Suprapubic skin (tissue), 4 donors: ENCODE measurements around the gene LRRC3B. TPM values are rescaled to one million over a fixed set of nuclear protein-coding genes. Genes with fewer than 3 reads are reported as not detected.
A peak's percentile ranks its signal among the peaks of the same experiment; 100 is the strongest.

ENCODE experiments used
- DNase-seq, 2 donors: peaks; one replicate each; pipeline ENCODE4 v3.0.0-alpha.2; 2019; ENCODE audit warnings: low spot score in 2 of 2
- H3K27ac ChIP-seq: fragments of 200-600 bp; sonication (generic); one replicate; pipeline ENCODE4 v1.5.1; 2019
- H3K27me3 ChIP-seq: fragments of 200-600 bp; sonication (generic); one replicate; pipeline ENCODE4 v1.5.1; 2019
- H3K36me3 ChIP-seq: fragments of 200-600 bp; sonication (generic); one replicate; pipeline ENCODE4 v1.5.1; 2019
- H3K4me1 ChIP-seq: fragments of 200-600 bp; sonication (generic); one replicate; pipeline ENCODE4 v1.5.1; 2019
- H3K4me3 ChIP-seq: fragments of 200-600 bp; sonication (generic); one replicate; pipeline ENCODE4 v1.5.1; 2019; ENCODE audit warnings: mild to moderate bottlenecking
- H3K9me3 ChIP-seq: fragments of 200-600 bp; sonication (generic); one replicate; pipeline ENCODE4 v1.5.1; 2019
- CTCF ChIP-seq, 2 donors: fragments of 200-600 bp in 1 of 2; fragments of 450-650 bp in 1 of 2; sonication (generic) in 1 of 2; IDR thresholded peaks; one replicate each; pipeline ENCODE4 v1.5.1; 2016 to 2019; ENCODE audit warnings: antibody characterized with exemption in 2 of 2, mild to moderate bottlenecking in 1 of 2, moderate library complexity in 1 of 2
- EP300 ChIP-seq: sonication (generic); formaldehyde crosslinking; IDR thresholded peaks from one replicate; pipeline ENCODE4 v1.6.1; 2017; ENCODE audit warnings: antibody characterized with exemption
- POLR2A ChIP-seq, 2 donors: fragments of 450-650 bp; IDR thresholded peaks; one replicate each; pipeline ENCODE4 v1.6.1; 2017; ENCODE audit warnings: antibody characterized with exemption in 2 of 2, mild to moderate bottlenecking in 2 of 2, moderate library complexity in 2 of 2
- POLR2AphosphoS5 ChIP-seq, 3 donors: sonication (generic); formaldehyde crosslinking; IDR thresholded peaks; one replicate each; pipeline ENCODE4 v1.6.1; 2017; ENCODE audit warnings: antibody characterized with exemption in 3 of 3
- WGBS: methylation state at CpG from one replicate; pipeline ENCODE4 v1.1.5; 2018; 5-methylcytosine and 5-hydroxymethylcytosine counted together
- total RNA-seq, 4 donors: library from RNA; depleted of rRNA; stranded (reverse); fragments of >200 nt; gene quantifications; one replicate each; pipeline ENCODE4 v1.1.0, GENCODE V29; 2016

LRRC3B gene
- total RNA-seq, 4 donors from 2014 or later: not detected

- TF ChIP-seq EP300: no peak
- H3K4me3 ChIP-seq: no peak overlapping the region
- 57% methylated on average over 8 of the region's 8 CpGs for WGBS
- H3K27me3 ChIP-seq: peaks cover under 1% of the 10 kb centered on the region
- DNase-seq: no peak
- no peaks in the 10 kb centered on the region for H3K4me1 ChIP-seq
- H3K27ac ChIP-seq: no peak overlapping the region
- no peaks in the 10 kb centered on the region for H3K9me3 ChIP-seq
- no peaks in the 10 kb centered on the region for H3K36me3 ChIP-seq
Measured at GRCh38 chr3:26614006-26614685, 8.4 kb upstream of the LRRC3B start.

DNA sequence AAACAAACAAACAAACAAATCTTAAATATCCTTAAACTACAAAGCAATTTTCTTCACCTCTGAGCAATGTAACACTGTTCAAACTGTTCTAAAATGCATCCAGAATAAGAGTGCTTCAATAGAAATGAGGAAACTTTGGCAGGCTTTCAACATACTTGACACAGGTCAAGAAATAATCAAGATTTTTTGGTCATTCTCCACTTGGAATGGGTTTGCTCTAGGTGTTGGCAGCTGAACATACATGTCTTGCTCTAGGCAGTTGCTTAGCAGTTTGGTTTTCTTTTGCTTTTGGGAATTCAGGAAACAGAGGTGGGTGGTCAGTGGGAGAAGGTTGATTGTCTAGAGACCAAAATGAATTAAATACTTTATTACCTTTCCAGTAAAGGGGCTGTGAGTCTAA lies 1.4 kb upstream of the LRRC3B start:
- TF ChIP-seq POLR2A (IDR thresholded peaks at IDR 0.05) (no peak), POLR2AphosphoS5 (IDR thresholded peaks at IDR 0.05) (no peak), EP300 (no peak), CTCF (IDR thresholded peaks at IDR 0.05) (no peak)
- H3K27me3 ChIP-seq: peaks cover 51% of the 10 kb centered on the region
- H3K27ac ChIP-seq: no peak overlapping the region
- no peak overlapping the region for H3K4me3 ChIP-seq
- no peak for DNase-seq
- H3K9me3 ChIP-seq: no peaks in the 10 kb centered on the region
- peaks cover 16% of the 10 kb centered on the region for H3K4me1 ChIP-seq
- H3K36me3 ChIP-seq: no peaks in the 10 kb centered on the region

GRCh38 chr3:26621906-26622620 lies 509 bp upstream of the LRRC3B start:
- 25% methylated on average over 25 of the region's 25 CpGs for WGBS
- Histone ChIP-seq H3K27me3 (peaks cover 51% of the 10 kb centered on the region), H3K4me1 (peaks cover 16% of the 10 kb centered on the region), H3K9me3 (no peaks in the 10 kb centered on the region), H3K36me3 (no peaks in the 10 kb centered on the region), H3K27ac (no peak overlapping the region), H3K4me3 (peak overlapping the region; percentile 40)
- TF ChIP-seq POLR2A (IDR thresholded peaks at IDR 0.05) (no peak), CTCF (IDR thresholded peaks at IDR 0.05) (no peak), EP300 (no peak), POLR2AphosphoS5 (IDR thresholded peaks at IDR 0.05) (no peak)
- no peak for DNase-seq

DNA sequence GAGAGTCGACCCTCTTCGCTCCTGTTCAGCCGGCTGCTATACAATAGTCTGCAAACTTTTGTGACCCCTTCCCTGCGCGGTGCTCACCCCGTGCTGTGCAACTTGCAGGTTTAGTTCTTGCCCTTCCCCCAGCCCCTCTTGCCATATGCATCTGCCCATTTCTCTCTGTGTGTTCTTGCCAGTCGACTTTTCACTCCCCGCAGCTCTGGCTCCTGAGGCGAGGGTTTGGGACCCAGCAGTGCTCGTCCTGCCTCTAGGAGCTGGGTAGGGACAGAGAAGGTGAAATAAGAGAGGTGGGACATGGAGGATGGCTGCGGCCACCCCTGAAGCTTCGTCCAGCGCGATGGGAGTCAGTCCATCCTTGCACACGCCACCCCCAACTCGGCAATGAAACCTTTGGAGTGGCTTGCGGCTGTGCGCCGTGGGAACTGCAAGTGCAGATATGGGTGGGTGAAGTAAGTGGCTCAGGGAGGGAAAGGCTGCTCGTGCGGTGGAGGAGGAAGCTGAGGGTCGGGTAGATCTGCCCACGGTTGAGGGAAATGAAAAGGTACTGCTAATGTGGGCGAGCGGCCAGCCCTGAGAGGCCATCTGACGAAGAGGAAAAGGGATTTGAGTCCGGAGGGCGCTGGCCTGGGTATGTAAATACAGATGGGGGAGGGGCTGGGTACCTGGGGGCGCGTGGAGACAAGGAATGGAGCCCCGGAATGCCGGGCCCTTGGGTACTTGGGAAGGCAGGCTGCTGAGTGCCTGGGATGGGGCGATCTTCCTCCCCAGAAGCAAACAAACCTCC lies 1.0 kb downstream of the LRRC3B start:
- Histone ChIP-seq H3K9me3 (no peaks in the 10 kb centered on the region), H3K27me3 (peaks cover 51% of the 10 kb centered on the region), H3K36me3 (no peaks in the 10 kb centered on the region), H3K27ac (no peak overlapping the region), H3K4me3 (peak overlapping the region; percentile 40), H3K4me1 (peaks cover 16% of the 10 kb centered on the region)
- WGBS: 3% methylated on average over 33 of the region's 33 CpGs
- no peak for DNase-seq
- TF ChIP-seq POLR2A (IDR thresholded peaks at IDR 0.05): no peak
- no peak for TF ChIP-seq CTCF (IDR thresholded peaks at IDR 0.05)
- no peak for TF ChIP-seq EP300
- no peak for TF ChIP-seq POLR2AphosphoS5 (IDR thresholded peaks at IDR 0.05)

DNA sequence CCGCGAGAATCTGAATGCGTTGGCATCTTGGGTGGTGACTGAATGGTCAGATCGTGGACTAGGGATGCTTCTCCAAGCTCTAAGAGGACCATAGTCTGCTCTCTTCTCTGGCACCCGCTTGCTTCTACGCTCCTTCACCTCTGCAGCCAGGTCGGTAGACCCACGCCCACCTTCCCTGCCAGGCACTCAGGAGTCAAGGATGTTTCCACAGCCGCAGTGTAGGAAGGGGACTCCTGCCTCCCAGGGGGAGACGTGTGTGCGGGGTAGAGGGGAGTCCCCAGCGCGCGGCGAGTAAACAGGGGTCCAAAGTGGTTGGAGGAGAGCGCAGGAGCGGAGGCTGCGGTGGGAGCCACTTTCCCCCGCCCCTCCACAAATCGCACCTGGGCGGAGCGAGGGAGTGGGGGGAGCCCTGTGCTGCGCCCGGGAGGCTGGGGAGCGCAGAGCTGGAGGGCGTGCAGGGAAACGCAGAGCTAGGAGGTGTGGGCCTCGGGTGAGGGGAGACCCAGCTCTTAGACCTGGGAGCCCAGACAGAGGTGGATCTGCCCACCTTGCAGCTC lies 1.7 kb downstream of the LRRC3B start:
- WGBS: 16% methylated on average over 21 of the region's 28 CpGs
- H3K4me1 ChIP-seq: peaks cover 16% of the 10 kb centered on the region
- peaks cover 49% of the 10 kb centered on the region for H3K27me3 ChIP-seq
- DNase-seq: no peak
- no peaks in the 10 kb centered on the region for H3K36me3 ChIP-seq
- no peaks in the 10 kb centered on the region for H3K9me3 ChIP-seq
- H3K4me3 ChIP-seq: no peak overlapping the region
- TF ChIP-seq EP300 (no peak), POLR2A (IDR thresholded peaks at IDR 0.05) (no peak), CTCF (IDR thresholded peaks at IDR 0.05) (no peak), POLR2AphosphoS5 (IDR thresholded peaks at IDR 0.05) (no peak)
- no peak overlapping the region for H3K27ac ChIP-seq
